NCI-H2227 (cell line): ENCODE results near the gene OR10H4.
"Not testable (repeated sequence)": the region's sequence is repeated elsewhere in the genome, so short reads cannot be mapped to it uniquely, and the experiment has no call there.

ENCODE experiments used
- DNase-seq: peaks from one replicate; lab custom pipeline; 2025; ENCODE audit not compliant: unreplicated experiment; lab: John Stamatoyannopoulos, UW

The OR10H4 gene

GRCh38 chr19:15948223-15949058, at the start of gene OR10H4:
Gene OR10H4, plus strand, starts transcription at chr19:15949008. Its CDS starts 0 bp downstream, at chr19:15949008.
- DNase-seq = no peak

GRCh38 chr19:15899561-15899960, 49.2 kb upstream of the OR10H4 start:
- DNase-seq = not testable (repeated sequence)

DNA sequence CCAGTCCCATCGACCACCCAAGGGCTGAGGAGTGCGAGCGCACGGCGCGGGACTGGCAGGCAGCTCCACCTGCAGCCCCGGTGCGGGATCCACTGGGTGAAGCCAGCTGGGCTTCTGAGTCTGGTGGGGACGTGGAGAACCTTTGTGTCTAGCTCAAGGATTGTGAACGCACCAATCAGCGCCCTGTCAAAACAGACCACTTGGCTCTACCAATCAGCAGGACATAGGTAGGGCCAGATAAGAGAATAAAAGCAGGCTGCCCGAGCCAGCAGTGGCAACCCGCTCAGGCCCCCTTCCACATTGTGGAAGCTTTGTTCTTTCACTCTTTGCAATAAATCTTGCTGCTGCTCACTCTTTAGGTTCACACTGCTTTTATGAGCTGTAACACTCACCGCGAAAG, 48.8 kb upstream of the OR10H4 start:
- DNase-seq = not testable (repeated sequence)

GRCh38 chr19:15900504-15900903, 48.3 kb upstream of the OR10H4 start:
- no peak for DNase-seq

DNA sequence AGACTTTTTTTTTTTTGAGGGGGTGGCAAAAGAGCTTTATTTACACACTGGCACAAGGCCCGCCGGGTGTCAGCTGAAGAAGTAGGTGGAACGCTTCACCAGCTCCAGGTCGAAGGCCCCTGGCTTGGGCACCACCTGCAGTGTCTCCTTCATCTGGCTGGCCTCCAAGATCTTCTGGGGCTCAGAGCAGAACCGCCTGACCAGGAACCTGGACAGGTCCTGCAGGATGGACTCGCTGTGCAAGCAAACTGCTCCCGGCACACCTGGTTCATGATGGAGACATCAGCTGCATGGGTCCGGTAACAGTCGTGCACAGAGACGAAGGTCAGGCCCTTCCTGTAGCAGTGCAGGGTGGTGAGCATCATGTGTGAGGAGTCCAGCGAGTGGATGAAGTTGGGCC, 46.6 kb upstream of the OR10H4 start:
- DNase-seq = no peak

GRCh38 chr19:15902898-15903297, 45.9 kb upstream of the OR10H4 start:
- not testable (repeated sequence) for DNase-seq

DNA sequence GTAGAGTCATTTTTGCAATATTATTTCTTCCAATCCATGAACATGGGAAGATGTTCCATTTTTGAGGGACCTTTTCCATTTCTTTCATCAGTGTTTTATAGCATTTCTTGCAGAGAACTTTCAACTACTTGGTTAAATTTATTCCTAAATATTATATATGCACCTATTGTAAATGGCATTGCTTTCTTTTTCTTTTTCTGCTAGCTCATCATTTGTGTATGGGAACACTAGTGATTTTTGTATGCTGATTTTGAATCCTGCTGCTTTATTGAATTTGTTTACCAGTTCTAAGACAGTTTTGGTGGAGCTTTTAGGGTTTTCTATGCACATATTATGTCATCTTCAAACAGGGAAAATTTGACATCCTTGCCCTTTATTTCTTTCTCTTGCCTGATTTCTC, 43.8 kb upstream of the OR10H4 start:
- no peak for DNase-seq

DNA sequence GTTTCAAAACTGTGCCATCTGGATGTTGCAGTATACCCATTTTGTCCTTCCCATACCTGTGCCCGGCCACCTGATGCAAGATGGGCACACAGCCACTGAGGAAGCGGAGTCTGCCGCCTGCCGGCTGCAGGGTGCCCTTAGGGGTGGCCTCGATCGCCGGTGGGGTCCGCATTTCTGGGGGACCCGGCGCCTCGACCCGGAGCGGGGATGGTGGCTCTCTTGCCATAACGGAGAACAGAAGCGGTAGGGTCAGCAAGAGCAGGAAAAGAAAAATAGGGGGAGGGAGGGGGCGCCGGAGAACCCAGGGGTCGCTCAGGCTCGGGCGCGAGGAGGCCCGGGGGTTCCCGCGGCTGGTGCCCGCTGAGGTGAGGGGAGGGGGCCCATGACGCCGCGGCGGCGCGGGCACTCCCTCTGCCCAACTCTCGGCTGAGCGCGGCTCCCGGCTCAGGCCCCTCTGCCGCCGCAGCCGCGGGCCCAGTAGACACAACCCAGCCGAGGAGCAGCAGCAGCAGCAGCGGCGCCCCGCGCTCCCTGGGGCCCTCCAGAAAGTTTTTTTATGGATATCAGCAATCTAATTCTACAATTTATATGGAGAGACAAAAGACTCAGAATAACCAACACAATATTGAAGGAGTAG, 37.1 kb upstream of the OR10H4 start:
- DNase-seq = no peak

DNA sequence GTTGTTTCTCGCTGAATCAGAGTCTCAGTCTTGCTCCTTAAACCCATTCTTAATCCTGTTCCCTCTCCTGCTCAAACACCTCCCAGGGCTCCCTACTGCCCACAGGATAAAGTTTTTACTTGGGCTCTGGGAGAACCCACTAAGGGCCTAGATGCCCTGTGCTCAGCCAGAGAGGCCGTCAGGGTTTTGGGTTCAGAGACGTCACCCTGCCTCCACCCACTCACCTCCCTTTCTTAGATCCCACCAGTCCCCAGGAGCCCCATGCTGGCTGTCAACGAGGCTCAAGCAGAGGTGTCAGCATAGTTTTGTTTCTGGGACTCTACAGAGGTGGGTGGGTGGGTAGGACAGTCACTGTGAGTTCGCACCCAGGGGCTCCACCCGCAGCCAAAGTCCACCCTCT, 35.4 kb upstream of the OR10H4 start:
- no peak for DNase-seq

GRCh38 chr19:15913830-15914229, 35.0 kb upstream of the OR10H4 start:
- DNase-seq = no peak

- DNase-seq = no peak
Measured at GRCh38 chr19:15915109-15915508, 33.7 kb upstream of the OR10H4 start.

GRCh38 chr19:15919243-15919642, 29.6 kb upstream of the OR10H4 start:
- no peak for DNase-seq

DNA sequence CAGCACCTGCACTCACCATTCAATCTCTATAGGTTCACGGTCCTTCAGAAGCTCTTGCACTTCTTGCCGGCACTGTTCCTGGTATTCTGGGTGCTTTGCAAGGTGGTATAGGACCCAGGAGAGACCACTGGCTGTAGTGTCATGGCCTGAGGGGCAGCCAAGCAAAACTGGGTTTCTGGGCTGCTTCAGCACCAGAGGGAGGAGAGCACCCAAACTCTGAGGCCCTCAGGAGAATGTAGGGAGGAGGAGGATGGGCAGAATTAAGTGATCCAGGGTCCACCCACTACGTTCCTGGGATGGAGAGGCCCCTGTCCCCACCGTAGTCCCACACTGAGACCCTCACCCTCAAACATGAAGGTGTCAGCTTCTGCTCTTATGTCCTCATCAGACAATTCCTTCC, 26.8 kb upstream of the OR10H4 start:
- no peak for DNase-seq

DNA sequence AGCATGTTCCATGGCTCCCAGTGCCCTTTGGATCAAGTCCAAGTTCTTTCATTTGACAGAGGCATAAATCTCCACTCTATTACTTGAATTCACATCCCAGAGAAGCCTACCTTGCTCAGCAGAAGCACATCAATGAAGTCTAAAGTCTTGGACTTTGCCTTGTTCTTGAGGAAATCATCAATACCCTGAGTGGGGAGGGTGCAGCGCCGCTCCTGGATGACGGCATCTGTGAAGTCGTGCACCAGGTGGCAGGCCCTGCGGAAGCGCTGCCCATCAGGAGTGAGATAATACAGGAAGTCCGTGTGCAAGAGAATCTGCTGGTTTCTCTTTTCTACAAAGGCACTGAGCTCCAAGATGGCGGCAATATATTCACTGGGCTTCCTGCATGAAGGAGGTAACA, 25.1 kb upstream of the OR10H4 start:
- no peak for DNase-seq

DNA sequence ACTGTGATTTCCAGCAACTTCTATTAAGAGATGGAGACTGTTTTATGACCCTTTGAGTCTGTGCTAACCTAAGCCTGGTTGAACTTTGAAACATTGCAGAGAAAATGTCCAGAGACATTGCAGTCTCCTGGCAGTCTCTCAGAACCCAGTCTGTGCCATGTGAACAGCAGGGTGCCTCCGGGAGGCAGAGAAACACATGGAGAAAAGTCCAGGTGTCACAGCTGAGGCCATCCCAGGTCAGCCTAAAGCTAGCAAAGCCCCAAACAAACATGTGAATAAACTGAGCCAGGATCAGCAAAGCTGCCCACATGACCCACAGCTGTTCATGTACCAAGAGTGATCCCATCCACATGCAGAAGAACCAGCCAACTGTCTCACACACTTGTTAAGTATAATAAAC, 22.3 kb upstream of the OR10H4 start:
- DNase-seq = no peak

GRCh38 chr19:15928321-15928720, 20.5 kb upstream of the OR10H4 start:
- DNase-seq = no peak

GRCh38 chr19:15933761-15934331, 15.0 kb upstream of the OR10H4 start:
- DNase-seq = not testable (repeated sequence)

DNA sequence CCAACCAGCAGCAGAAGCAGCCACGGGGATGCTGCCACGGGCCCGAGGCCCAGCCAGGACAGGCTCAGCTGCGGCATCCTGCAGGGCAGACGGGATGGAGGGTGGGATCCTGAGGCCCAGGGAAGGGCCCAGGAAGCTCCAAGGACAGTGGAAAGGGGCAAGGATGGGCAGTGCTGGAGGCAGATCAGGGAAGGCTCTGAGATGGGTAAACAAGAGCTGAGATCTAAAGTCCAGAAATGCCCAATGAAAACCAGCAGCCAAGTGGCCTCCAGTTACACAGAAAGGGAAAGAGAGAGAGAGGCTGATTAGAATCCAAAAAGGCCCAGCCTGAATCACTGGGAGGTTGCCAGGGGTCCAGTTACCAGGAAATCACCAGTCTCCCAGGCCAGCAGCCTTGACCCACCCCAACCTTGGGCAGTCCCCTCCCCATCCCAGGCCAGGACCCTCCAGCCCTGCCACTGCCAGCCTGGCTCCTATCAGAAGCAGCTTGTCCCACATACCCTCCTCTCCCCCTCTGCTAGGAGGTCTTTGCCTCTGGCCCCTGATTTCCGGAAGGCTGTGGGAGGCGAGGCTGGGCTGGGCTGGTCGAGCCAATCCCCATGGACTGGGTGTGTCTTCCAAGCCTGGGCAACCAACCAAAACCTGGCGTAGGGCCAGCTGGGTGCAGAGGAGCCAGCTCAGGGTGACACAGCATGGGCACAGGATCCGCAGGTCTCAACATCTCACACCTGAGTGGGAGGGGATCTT, 14.3 kb upstream of the OR10H4 start, which contains the start of gene CYP4F11:
Gene CYP4F11 (minus strand): TSS at position 198 of the 747 bp plus-strand sequence. CDS start 121 bp downstream, at position 77.
- no peak for DNase-seq

DNA sequence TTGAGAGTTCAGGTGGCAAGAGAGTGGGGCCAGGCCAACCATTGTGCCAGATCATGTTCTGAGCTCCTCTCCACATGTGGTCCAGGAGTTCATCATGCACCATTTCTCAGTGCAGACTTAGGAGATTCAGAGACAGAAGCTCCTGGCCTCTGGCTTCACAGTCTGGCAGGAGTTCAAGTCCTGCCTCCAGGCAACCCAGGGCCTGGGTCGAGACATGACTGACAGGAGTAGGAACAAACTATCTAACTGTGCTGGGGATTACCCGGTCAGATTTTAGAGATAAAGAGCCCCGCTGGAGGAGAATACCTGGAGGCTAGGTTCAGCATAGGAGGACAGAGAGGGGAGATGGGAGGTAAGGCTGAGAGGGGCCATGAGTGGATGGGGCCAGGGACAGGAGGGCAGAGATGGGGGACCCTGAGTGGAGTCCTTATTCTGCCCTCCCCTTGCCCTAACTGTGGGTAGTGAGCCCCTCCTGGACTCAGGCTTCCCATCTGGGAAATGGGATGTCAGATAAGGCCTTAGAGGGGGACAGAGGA, 13.6 kb upstream of the OR10H4 start:
- DNase-seq = no peak

DNA sequence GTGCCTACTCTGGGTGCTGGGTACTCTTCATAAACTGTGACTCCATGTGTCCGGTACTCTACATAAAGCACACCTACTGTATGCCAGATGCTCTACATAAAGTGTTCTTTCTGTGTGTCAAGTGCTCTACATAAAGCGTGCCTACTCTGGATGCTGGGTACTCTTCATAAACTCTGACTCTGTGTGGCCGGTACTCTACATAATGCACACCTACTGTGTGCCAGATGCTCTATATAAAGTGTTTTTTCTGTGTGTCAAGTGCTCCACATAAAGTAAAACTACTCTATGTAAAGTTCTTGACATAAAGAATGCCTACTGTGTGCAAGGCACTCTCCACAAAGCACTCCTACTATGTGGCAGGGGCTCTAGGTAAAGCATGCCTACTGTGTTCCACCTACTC, 12.6 kb upstream of the OR10H4 start:
- DNase-seq = no peak

- no peak for DNase-seq
Measured at GRCh38 chr19:15936950-15937349, 11.9 kb upstream of the OR10H4 start.
